Caco-2 (cell line): ENCODE results near the gene CLEC16A. TPM values are rescaled to one million over a fixed set of nuclear protein-coding genes. Genes with fewer than 3 reads are reported as not detected.

Experiments
- BruUV-seq: library from RNA; stranded (reverse); fragments of 400-500 nt; replicated peaks from 2 replicates; lab custom pipeline; 2021; lab: Mats Ljungman, UMichigan
- CTCF ChIA-PET: fragments of 300-600 bp; sonication (Branson Sonifier 250); formaldehyde crosslinking; loops from one replicate; lab custom pipeline; 2022; ENCODE audit warnings: antibody characterized with exemption; lab: Charles Lee
- POLR2A ChIA-PET: fragments of 300-600 bp; sonication (Branson Sonifier 250); formaldehyde crosslinking; loops from one replicate; lab custom pipeline; 2022; ENCODE audit warnings: antibody characterized with exemption; lab: Charles Lee
- DNase-seq, 2 experiments: peaks; one replicate each; pipeline versions ENCODE4 v3.0.0 to v3.0.0-alpha.2; 2020 to 2022
- H3K27me3 ChIP-seq: replicated peaks from 2 replicates; pipeline ENCODE4 v1.6.0; 2011; ENCODE audit warnings: low read length; ENCODE audit not compliant: control insufficient read depth, insufficient read depth
- H3K36me3 ChIP-seq: 2 replicates; pipeline ENCODE4 v1.5.1; 2011; ENCODE audit warnings: low read length; ENCODE audit not compliant: control insufficient read depth, insufficient read depth
- H3K4me1 ChIP-seq: fragments of 250-450 bp; sonication (Bioruptor Pico); 2 replicates; pipeline ENCODE4 v1.5.1; 2020; ENCODE audit warnings: mild to moderate bottlenecking
- H3K4me3 ChIP-seq: 2 replicates; pipeline ENCODE4 v1.5.1; 2011; ENCODE audit warnings: low read depth, mild to moderate bottlenecking, control low read depth, low read length
- H3K9me3 ChIP-seq: fragments of 250-450 bp; sonication (Bioruptor Pico); 2 replicates; pipeline ENCODE4 v1.5.1; 2020; ENCODE audit warnings: mild to moderate bottlenecking, moderate library complexity
- H3K27ac Mint-ChIP-seq: one replicate; pipeline ENCODE4 v1.8.0; 2022; ENCODE audit warnings: mixed read lengths; ENCODE audit not compliant: unreplicated experiment
- H3K27me3 Mint-ChIP-seq: one replicate; pipeline ENCODE4 v1.8.0; 2022; ENCODE audit warnings: mixed read lengths; ENCODE audit not compliant: insufficient read depth, unreplicated experiment
- H3K36me3 Mint-ChIP-seq: one replicate; pipeline ENCODE4 v1.8.0; 2022; ENCODE audit warnings: mild to moderate bottlenecking, mixed read lengths; ENCODE audit not compliant: insufficient read depth, unreplicated experiment
- H3K4me1 Mint-ChIP-seq: one replicate; pipeline ENCODE4 v1.8.0; 2022; ENCODE audit warnings: low read depth, mixed read lengths; ENCODE audit not compliant: unreplicated experiment
- H3K4me3 Mint-ChIP-seq: one replicate; pipeline ENCODE4 v1.8.0; 2022; ENCODE audit warnings: mild to moderate bottlenecking, moderate library complexity, mixed read lengths; ENCODE audit not compliant: unreplicated experiment
- H3K9me3 Mint-ChIP-seq: one replicate; pipeline ENCODE4 v1.8.0; 2022; ENCODE audit warnings: mixed read lengths; ENCODE audit not compliant: unreplicated experiment
- intact Hi-C: fragments of 100-400 bp; cut with micrococcal nuclease; formaldehyde crosslinking; loops from one replicate; pipeline ENCODE4 v1.10.0; 2022; ENCODE audit not compliant: unreplicated experiment
- total RNA-seq: library from RNA; stranded (reverse); gene quantifications from 2 replicates; pipeline ENCODE4 v1.2.3, GENCODE V29; 2022
- TF ChIP-seq, protein P1 (sequence below), 2 experiments: fragments of 200-600 bp in 1 of 2; IDR thresholded peaks; 1 replicate in 1 of 2; 2 replicates in 1 of 2; pipeline versions ENCODE4 v1.5.1 to v1.8.0; 2011 to 2022; ENCODE audit warnings: antibody characterized with exemption in 1 of 2, control low read depth in 1 of 2, inconsistent platforms in 1 of 2, low read depth in 1 of 2, low read length in 1 of 2, mild to moderate bottlenecking in 1 of 2, moderate library complexity in 1 of 2; ENCODE audit not compliant: insufficient read depth in 1 of 2, severe bottlenecking in 1 of 2, unreplicated experiment in 1 of 2

CLEC16A gene
- total RNA-seq, 1 experiment from 2014 or later, result 27.0 TPM

DNA sequence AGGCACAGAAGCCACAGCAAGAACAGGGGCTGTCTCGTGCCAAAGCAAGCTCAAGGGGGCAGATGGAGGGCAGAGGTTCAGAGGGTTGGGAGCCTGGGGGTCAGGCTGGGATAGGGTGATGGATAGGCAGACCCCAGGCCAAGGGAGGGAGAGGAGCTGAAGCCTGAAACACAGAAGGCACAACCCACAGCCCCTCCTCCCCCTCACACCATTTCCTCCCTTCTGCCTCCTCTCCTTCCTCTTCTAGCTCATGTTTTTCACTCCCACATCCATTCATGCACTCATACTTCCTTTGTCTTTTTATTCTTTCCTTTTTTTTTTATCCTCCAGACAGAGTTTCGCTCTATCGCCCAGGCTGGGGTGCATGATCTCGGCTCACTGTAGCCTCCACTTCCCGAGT is 250.5 kb downstream of the CLEC16A start:
- Mint-ChIP-seq H3K27me3 (peaks cover 13% of the 10 kb centered on the region), H3K36me3 (no peaks in the 10 kb centered on the region), H3K4me3 (no peak overlapping the region), H3K27ac (no peak overlapping the region), H3K4me1 (no peaks in the 10 kb centered on the region), H3K9me3 (no peaks in the 10 kb centered on the region)
- no peak overlapping the region for H3K4me3 ChIP-seq
- H3K4me1 ChIP-seq, result no peaks in the 10 kb centered on the region
- no peak for DNase-seq
- H3K36me3 ChIP-seq, result no peaks in the 10 kb centered on the region
- no peaks in the 10 kb centered on the region for H3K9me3 ChIP-seq
- no peaks in the 10 kb centered on the region for H3K27me3 ChIP-seq
- CTCF ChIA-PET, result no interaction called here
- BruUV-seq, result no TSS peak
- TF ChIP-seq, protein P1, sequence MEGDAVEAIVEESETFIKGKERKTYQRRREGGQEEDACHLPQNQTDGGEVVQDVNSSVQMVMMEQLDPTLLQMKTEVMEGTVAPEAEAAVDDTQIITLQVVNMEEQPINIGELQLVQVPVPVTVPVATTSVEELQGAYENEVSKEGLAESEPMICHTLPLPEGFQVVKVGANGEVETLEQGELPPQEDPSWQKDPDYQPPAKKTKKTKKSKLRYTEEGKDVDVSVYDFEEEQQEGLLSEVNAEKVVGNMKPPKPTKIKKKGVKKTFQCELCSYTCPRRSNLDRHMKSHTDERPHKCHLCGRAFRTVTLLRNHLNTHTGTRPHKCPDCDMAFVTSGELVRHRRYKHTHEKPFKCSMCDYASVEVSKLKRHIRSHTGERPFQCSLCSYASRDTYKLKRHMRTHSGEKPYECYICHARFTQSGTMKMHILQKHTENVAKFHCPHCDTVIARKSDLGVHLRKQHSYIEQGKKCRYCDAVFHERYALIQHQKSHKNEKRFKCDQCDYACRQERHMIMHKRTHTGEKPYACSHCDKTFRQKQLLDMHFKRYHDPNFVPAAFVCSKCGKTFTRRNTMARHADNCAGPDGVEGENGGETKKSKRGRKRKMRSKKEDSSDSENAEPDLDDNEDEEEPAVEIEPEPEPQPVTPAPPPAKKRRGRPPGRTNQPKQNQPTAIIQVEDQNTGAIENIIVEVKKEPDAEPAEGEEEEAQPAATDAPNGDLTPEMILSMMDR (IDR thresholded peaks at IDR 0.05; ENCODE audit: insufficient read depth in 1 of 2, low read depth in 1 of 2, low read length in 1 of 2, severe bottlenecking in 1 of 2, unreplicated experiment in 1 of 2), result no peak
- intact Hi-C loops, result no loop called here
- POLR2A ChIA-PET, result no interaction called here

DNA sequence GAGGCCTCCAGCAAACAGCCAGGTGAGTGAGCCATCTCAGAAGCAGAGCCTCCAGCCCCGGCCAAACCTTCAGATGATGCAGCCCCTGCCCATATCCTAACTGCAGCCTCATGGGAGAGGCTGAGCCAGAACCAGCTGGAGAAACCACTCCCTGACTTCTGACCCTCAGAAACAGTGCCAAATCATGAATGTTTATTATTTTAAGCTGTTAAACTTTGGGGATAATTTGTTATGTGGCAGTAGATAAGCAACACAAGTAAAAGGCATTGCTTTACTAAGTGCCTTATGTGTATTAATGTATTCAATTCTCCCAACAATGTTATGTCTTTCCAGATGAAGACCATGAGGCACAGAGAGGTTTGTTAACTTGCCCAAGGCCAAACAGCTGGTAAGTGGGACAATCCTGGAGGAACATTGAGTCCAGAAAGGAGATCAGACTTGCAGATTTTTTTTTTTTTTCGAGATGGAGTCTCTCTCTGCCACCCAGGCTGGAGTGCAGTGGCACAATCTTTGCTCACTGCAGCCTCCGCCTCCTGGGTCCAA is 252.0 kb downstream of the CLEC16A start:
- no peak for DNase-seq
- Mint-ChIP-seq H3K36me3 (no peaks in the 10 kb centered on the region), H3K27ac (no peak overlapping the region), H3K4me1 (peaks cover 1% of the 10 kb centered on the region), H3K9me3 (no peaks in the 10 kb centered on the region), H3K27me3 (peaks cover 10% of the 10 kb centered on the region), H3K4me3 (no peak overlapping the region)
- Histone ChIP-seq H3K4me1 (no peaks in the 10 kb centered on the region), H3K4me3 (no peak overlapping the region), H3K36me3 (no peaks in the 10 kb centered on the region), H3K27me3 (no peaks in the 10 kb centered on the region), H3K9me3 (no peaks in the 10 kb centered on the region)
- no TSS peak for BruUV-seq
- intact Hi-C loops, result no loop called here
- CTCF ChIA-PET, result no interaction called here
- TF ChIP-seq, protein P1 (IDR thresholded peaks at IDR 0.05; ENCODE audit: insufficient read depth in 1 of 2, low read depth in 1 of 2, low read length in 1 of 2, severe bottlenecking in 1 of 2, unreplicated experiment in 1 of 2), result no peak
- POLR2A ChIA-PET, result no interaction called here

GRCh38 chr16:11198375-11198774 is 254.0 kb downstream of the CLEC16A start:
- H3K27me3 Mint-ChIP-seq, result peaks cover 4% of the 10 kb centered on the region
- no peaks in the 10 kb centered on the region for H3K36me3 ChIP-seq
- H3K4me3 Mint-ChIP-seq, result no peak overlapping the region
- no peaks in the 10 kb centered on the region for H3K9me3 Mint-ChIP-seq
- DNase-seq, result no peak
- POLR2A ChIA-PET, result no interaction called here
- no peak overlapping the region for H3K4me3 ChIP-seq
- H3K4me1 ChIP-seq, result no peaks in the 10 kb centered on the region
- no peaks in the 10 kb centered on the region for H3K36me3 Mint-ChIP-seq
- intact Hi-C loops, result no loop called here
- TF ChIP-seq, protein P1 (IDR thresholded peaks at IDR 0.05; ENCODE audit: insufficient read depth in 1 of 2, low read depth in 1 of 2, low read length in 1 of 2, severe bottlenecking in 1 of 2, unreplicated experiment in 1 of 2), result no peak
- peaks cover 10% of the 10 kb centered on the region for H3K4me1 Mint-ChIP-seq
- no TSS peak for BruUV-seq
- CTCF ChIA-PET, result no interaction called here
- H3K27ac Mint-ChIP-seq, result no peak overlapping the region
- H3K9me3 ChIP-seq, result no peaks in the 10 kb centered on the region
- no peaks in the 10 kb centered on the region for H3K27me3 ChIP-seq
